GM23338 (cell line): ENCODE measurements around the gene SMG9. TPM values are rescaled to one million over a fixed set of nuclear protein-coding genes. Genes with fewer than 3 reads are reported as not detected.

Source experiments
- ATAC-seq: fragments of 200-7000 bp; cut with Tn5 transposase; 3 replicates; pipeline ENCODE4 v1.9.1; 2020
- DNase-seq: peaks from one replicate; pipeline ENCODE4 v3.0.0-alpha.2; 2015; ENCODE audit warnings: low spot score
- H2AFZ ChIP-seq: fragments of 200-600 bp; sonication (generic); 2 replicates; pipeline ENCODE4 v1.8.0; 2016; ENCODE audit warnings: antibody characterized with exemption, mild to moderate bottlenecking, moderate library complexity
- H3F3A ChIP-seq: fragments of 200-600 bp; sonication (generic); replicated peaks from 2 replicates; pipeline ENCODE4 v1.8.0; 2017; ENCODE audit warnings: antibody characterized with exemption, mixed run types, low read depth
- H3K27ac ChIP-seq: fragments of 200-600 bp; sonication (generic); 2 replicates; pipeline ENCODE4 v1.6.1; 2016; ENCODE audit warnings: low read depth
- H3K27me3 ChIP-seq: fragments of 200-600 bp; sonication (generic); 2 replicates; pipeline ENCODE4 v1.8.0; 2016; ENCODE audit warnings: mild to moderate bottlenecking, mixed run types, moderate library complexity; ENCODE audit not compliant: insufficient read depth
- H3K36me3 ChIP-seq: fragments of 200-600 bp; sonication (generic); 2 replicates; pipeline ENCODE4 v1.8.0; 2016; ENCODE audit warnings: mild to moderate bottlenecking; ENCODE audit not compliant: insufficient read depth
- H3K4me1 ChIP-seq: fragments of 200-600 bp; sonication (generic); 2 replicates; pipeline ENCODE4 v1.8.0; 2016; ENCODE audit warnings: mild to moderate bottlenecking, moderate library complexity; ENCODE audit not compliant: insufficient read depth
- H3K4me2 ChIP-seq: fragments of 200-600 bp; sonication (generic); 2 replicates; pipeline ENCODE4 v1.7.1; 2017; ENCODE audit warnings: mixed run types
- H3K4me3 ChIP-seq: fragments of 200-600 bp; sonication (generic); 2 replicates; pipeline ENCODE4 v1.6.1; 2016; ENCODE audit warnings: mixed run types
- H3K79me2 ChIP-seq: fragments of 200-600 bp; sonication (generic); replicated peaks from 2 replicates; pipeline ENCODE4 v1.8.0; 2017; ENCODE audit warnings: mild to moderate bottlenecking; ENCODE audit not compliant: insufficient read depth
- H3K9me2 ChIP-seq: fragments of 200-600 bp; sonication (generic); 2 replicates; pipeline ENCODE4 v1.8.0; 2017; ENCODE audit not compliant: insufficient read depth
- H4K20me1 ChIP-seq: fragments of 200-600 bp; sonication (generic); replicated peaks from 2 replicates; pipeline ENCODE4 v1.8.0; 2017; ENCODE audit warnings: mild to moderate bottlenecking; ENCODE audit not compliant: insufficient read depth
- H3K27ac Mint-ChIP-seq: 2 replicates; pipeline ENCODE4 v1.8.0; 2020; ENCODE audit warnings: inconsistent platforms, mild to moderate bottlenecking, moderate library complexity, mixed read lengths
- H3K27me3 Mint-ChIP-seq: 3 replicates; pipeline ENCODE4 v1.8.0; 2022; ENCODE audit warnings: low read depth, mild to moderate bottlenecking, moderate library complexity, mixed read lengths, inconsistent platforms; ENCODE audit not compliant: insufficient read depth, poor library complexity
- H3K36me3 Mint-ChIP-seq: 3 replicates; pipeline ENCODE4 v1.8.0; 2021; ENCODE audit warnings: low read depth, mild to moderate bottlenecking, inconsistent platforms, moderate library complexity, mixed read lengths
- H3K4me1 Mint-ChIP-seq: 3 replicates; pipeline ENCODE4 v1.8.0; 2020; ENCODE audit warnings: mild to moderate bottlenecking, inconsistent platforms, mixed read lengths
- H3K4me3 Mint-ChIP-seq: 3 replicates; pipeline ENCODE4 v1.8.0; 2021; ENCODE audit warnings: moderate library complexity, mild to moderate bottlenecking, inconsistent platforms, mixed read lengths
- H3K9me3 Mint-ChIP-seq: 3 replicates; pipeline ENCODE4 v1.8.0; 2020; ENCODE audit warnings: moderate library complexity, mild to moderate bottlenecking, inconsistent platforms, mixed read lengths
- CREB1 ChIP-seq: fragments of 250-450 bp; sonication (Bioruptor Pico); IDR thresholded peaks from 2 replicates; pipeline ENCODE4 v1.5.0; 2020; ENCODE audit warnings: low read depth, mild to moderate bottlenecking, moderate library complexity
- EZH2 ChIP-seq: fragments of 200-600 bp; sonication (generic); IDR thresholded peaks from one replicate; pipeline ENCODE4 v1.8.0; 2017; ENCODE audit warnings: antibody characterized with exemption, mild to moderate bottlenecking, low read depth; ENCODE audit not compliant: unreplicated experiment
- EZH2phosphoT487 ChIP-seq: fragments of 200-600 bp; sonication (generic); IDR thresholded peaks from one replicate; pipeline ENCODE4 v1.8.1; 2018; ENCODE audit warnings: antibody characterized with exemption; ENCODE audit not compliant: unreplicated experiment
- JUNB ChIP-seq: IDR thresholded peaks from one replicate; pipeline ENCODE4 v1.6.1; 2016; ENCODE audit warnings: antibody characterized with exemption; ENCODE audit not compliant: unreplicated experiment
- POLR2AphosphoS5 ChIP-seq: IDR thresholded peaks from 2 replicates; pipeline ENCODE4 v1.6.1; 2016; ENCODE audit warnings: antibody characterized with exemption, low read depth
- ZNF114 ChIP-seq: fragments of 250-450 bp; sonication (Bioruptor Pico); IDR thresholded peaks from 2 replicates; pipeline ENCODE4 v1.5.0; 2020; ENCODE audit warnings: mild to moderate bottlenecking, moderate library complexity
- ZNF331 ChIP-seq: fragments of 250-450 bp; sonication (Bioruptor Pico); IDR thresholded peaks from 2 replicates; pipeline ENCODE4 v1.5.0; 2020; ENCODE audit warnings: low read depth, mild to moderate bottlenecking, moderate library complexity
- polyA plus RNA-seq: library from polyadenylated mRNA; unstranded; fragments of >200 nt; fragmentation: Nextera tagmentation; extraction: Ambion mirVana; gene quantifications from 2 replicates; pipeline ENCODE4 v1.2.1, GENCODE V29; 2016
- total RNA-seq: library from RNA; depleted of rRNA; stranded (reverse); fragments of >200 nt; shearing (Covaris generic); gene quantifications from 2 replicates; pipeline ENCODE4 v1.2.3, GENCODE V29; 2014
- TF ChIP-seq, protein P1 (sequence below), 2 experiments: fragments of 200-600 bp in 1 of 2; sonication (generic) in 1 of 2; conservative IDR thresholded peaks; 2 replicates each; pipeline versions ENCODE4 v1.5.1 to v1.6.1; 2016 to 2017; ENCODE audit warnings: antibody characterized with exemption in 2 of 2, low read depth in 2 of 2, mild to moderate bottlenecking in 2 of 2, moderate library complexity in 1 of 2
- TF ChIP-seq, protein P2 (sequence below): IDR thresholded peaks from 2 replicates; pipeline ENCODE4 v1.6.1; 2016; ENCODE audit warnings: antibody characterized with exemption
- TF ChIP-seq, protein P3 (sequence below): fragments of 250-450 bp; sonication (Bioruptor Pico); IDR thresholded peaks from 2 replicates; pipeline ENCODE4 v1.5.0; 2020; ENCODE audit warnings: mild to moderate bottlenecking, moderate library complexity

Gene SMG9
- total and polyA plus RNA-seq, 2 experiments from 2014 or later, result 13.2 to 14.0 TPM

DNA sequence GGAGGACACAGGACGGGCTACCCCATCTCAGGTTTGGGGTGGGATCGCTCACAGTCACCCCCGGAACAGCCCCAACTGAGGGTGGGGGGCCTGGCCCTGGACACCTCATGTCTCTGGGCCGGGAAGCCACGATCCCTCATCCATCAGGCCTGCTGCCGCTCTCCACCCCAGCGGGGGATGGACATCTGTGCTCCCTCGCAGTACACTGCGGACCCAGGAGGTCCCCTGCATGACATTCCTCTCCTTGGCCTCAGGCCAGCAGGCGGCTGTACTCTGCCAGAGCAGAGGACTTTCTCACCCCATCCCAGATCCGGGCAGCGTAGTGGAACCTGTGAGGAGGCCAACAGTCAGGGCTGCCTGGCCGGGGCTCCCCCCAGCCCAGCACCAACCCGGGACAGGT lies 23.4 kb downstream of the SMG9 start:
- no peaks in the 10 kb centered on the region for H3K27me3 ChIP-seq
- no peaks in the 10 kb centered on the region; the same call in 2 of the 3 replicates for H3K4me1 Mint-ChIP-seq
- TF ChIP-seq, protein P1, sequence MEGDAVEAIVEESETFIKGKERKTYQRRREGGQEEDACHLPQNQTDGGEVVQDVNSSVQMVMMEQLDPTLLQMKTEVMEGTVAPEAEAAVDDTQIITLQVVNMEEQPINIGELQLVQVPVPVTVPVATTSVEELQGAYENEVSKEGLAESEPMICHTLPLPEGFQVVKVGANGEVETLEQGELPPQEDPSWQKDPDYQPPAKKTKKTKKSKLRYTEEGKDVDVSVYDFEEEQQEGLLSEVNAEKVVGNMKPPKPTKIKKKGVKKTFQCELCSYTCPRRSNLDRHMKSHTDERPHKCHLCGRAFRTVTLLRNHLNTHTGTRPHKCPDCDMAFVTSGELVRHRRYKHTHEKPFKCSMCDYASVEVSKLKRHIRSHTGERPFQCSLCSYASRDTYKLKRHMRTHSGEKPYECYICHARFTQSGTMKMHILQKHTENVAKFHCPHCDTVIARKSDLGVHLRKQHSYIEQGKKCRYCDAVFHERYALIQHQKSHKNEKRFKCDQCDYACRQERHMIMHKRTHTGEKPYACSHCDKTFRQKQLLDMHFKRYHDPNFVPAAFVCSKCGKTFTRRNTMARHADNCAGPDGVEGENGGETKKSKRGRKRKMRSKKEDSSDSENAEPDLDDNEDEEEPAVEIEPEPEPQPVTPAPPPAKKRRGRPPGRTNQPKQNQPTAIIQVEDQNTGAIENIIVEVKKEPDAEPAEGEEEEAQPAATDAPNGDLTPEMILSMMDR (conservative IDR thresholded peaks at IDR 0.05; ENCODE audit: low read depth in 2 of 2), result no peak
- TF ChIP-seq JUNB, result no peak
- no peak for TF ChIP-seq ZNF114 (CRISPR knock-in tag)
- no peak for TF ChIP-seq CREB1 (CRISPR knock-in tag)
- TF ChIP-seq ZNF331 (CRISPR knock-in tag), result no peak
- no peak for TF ChIP-seq EZH2phosphoT487
- TF ChIP-seq POLR2AphosphoS5, result no peak
- no peak overlapping the region for H3K4me2 ChIP-seq
- H3K4me3 Mint-ChIP-seq, result no peak overlapping the region
- peaks cover 50% of the 10 kb centered on the region for H3K36me3 Mint-ChIP-seq
- H3K27ac ChIP-seq, result no peak overlapping the region
- no peaks in the 10 kb centered on the region; the same call in 1 of the 2 replicates for H4K20me1 ChIP-seq
- H3K27ac Mint-ChIP-seq, result no peak overlapping the region
- 0 out of 2 replicates have a peak, but pooled peaks cover 4% of the 10 kb centered on the region for H3K36me3 ChIP-seq
- DNase-seq, result no peak
- no peaks in the 10 kb centered on the region for H3K4me1 ChIP-seq
- H3K9me2 ChIP-seq, result no peaks in the 10 kb centered on the region
- H3F3A ChIP-seq, result no peaks in the 10 kb centered on the region
- no peaks in the 10 kb centered on the region for H3K9me3 Mint-ChIP-seq
- peaks cover 9% of the 10 kb centered on the region for H3K27me3 Mint-ChIP-seq
- no peaks in the 10 kb centered on the region for H3K79me2 ChIP-seq
- H2AFZ ChIP-seq, result no peak overlapping the region
- no peak overlapping the region for H3K4me3 ChIP-seq
- no peak for ATAC-seq

DNA sequence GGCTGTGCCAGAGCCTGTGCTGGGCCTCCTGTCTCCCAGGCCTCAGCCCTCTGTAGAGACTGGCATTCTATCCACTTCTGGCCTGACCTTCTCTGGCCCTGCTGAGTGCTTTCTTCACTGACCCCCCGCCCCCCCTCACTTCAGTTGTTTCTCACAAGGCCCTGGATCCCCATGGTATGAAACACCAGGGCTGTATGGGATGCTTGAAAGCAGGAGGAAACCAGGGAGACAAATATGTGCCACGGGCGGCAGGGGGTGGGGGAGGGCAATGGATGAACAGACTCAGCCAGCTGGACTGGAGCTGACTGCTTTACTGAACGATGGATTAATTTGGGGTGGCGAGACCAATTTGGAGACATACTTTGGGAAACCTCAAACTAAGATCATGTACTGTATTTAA lies 24.8 kb downstream of the SMG9 start:
- H2AFZ ChIP-seq, result no peak overlapping the region
- H3F3A ChIP-seq, result no peaks in the 10 kb centered on the region
- no peaks in the 10 kb centered on the region for H3K27me3 ChIP-seq
- ATAC-seq (no peak), DNase-seq (no peak)
- Mint-ChIP-seq H3K27me3 (peaks cover 13% of the 10 kb centered on the region), H3K36me3 (peaks cover 43% of the 10 kb centered on the region), H3K4me3 (no peak overlapping the region), H3K4me1 (no peaks in the 10 kb centered on the region; the same call in 2 of the 3 replicates), H3K9me3 (no peaks in the 10 kb centered on the region; the same call in 2 of the 3 replicates), H3K27ac (no peak overlapping the region)
- H4K20me1 ChIP-seq, result no peaks in the 10 kb centered on the region; the same call in 1 of the 2 replicates
- H3K4me1 ChIP-seq, result no peaks in the 10 kb centered on the region
- H3K27ac ChIP-seq, result no peak overlapping the region
- no peak overlapping the region for H3K4me3 ChIP-seq
- H3K9me2 ChIP-seq, result no peaks in the 10 kb centered on the region
- no peak overlapping the region for H3K4me2 ChIP-seq
- no peaks in the 10 kb centered on the region for H3K79me2 ChIP-seq
- H3K36me3 ChIP-seq, result 0 out of 2 replicates have a peak, but pooled peaks cover 4% of the 10 kb centered on the region
- TF ChIP-seq, protein P1 (conservative IDR thresholded peaks at IDR 0.05; ENCODE audit: low read depth in 2 of 2), result no peak
- TF ChIP-seq EZH2 (no peak), EZH2phosphoT487 (no peak), CREB1 (CRISPR knock-in tag) (no peak), JUNB (no peak), ZNF331 (CRISPR knock-in tag) (no peak)
- TF ChIP-seq, protein P2, sequence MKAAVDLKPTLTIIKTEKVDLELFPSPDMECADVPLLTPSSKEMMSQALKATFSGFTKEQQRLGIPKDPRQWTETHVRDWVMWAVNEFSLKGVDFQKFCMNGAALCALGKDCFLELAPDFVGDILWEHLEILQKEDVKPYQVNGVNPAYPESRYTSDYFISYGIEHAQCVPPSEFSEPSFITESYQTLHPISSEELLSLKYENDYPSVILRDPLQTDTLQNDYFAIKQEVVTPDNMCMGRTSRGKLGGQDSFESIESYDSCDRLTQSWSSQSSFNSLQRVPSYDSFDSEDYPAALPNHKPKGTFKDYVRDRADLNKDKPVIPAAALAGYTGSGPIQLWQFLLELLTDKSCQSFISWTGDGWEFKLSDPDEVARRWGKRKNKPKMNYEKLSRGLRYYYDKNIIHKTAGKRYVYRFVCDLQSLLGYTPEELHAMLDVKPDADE, result no peak
- TF ChIP-seq, protein P3, sequence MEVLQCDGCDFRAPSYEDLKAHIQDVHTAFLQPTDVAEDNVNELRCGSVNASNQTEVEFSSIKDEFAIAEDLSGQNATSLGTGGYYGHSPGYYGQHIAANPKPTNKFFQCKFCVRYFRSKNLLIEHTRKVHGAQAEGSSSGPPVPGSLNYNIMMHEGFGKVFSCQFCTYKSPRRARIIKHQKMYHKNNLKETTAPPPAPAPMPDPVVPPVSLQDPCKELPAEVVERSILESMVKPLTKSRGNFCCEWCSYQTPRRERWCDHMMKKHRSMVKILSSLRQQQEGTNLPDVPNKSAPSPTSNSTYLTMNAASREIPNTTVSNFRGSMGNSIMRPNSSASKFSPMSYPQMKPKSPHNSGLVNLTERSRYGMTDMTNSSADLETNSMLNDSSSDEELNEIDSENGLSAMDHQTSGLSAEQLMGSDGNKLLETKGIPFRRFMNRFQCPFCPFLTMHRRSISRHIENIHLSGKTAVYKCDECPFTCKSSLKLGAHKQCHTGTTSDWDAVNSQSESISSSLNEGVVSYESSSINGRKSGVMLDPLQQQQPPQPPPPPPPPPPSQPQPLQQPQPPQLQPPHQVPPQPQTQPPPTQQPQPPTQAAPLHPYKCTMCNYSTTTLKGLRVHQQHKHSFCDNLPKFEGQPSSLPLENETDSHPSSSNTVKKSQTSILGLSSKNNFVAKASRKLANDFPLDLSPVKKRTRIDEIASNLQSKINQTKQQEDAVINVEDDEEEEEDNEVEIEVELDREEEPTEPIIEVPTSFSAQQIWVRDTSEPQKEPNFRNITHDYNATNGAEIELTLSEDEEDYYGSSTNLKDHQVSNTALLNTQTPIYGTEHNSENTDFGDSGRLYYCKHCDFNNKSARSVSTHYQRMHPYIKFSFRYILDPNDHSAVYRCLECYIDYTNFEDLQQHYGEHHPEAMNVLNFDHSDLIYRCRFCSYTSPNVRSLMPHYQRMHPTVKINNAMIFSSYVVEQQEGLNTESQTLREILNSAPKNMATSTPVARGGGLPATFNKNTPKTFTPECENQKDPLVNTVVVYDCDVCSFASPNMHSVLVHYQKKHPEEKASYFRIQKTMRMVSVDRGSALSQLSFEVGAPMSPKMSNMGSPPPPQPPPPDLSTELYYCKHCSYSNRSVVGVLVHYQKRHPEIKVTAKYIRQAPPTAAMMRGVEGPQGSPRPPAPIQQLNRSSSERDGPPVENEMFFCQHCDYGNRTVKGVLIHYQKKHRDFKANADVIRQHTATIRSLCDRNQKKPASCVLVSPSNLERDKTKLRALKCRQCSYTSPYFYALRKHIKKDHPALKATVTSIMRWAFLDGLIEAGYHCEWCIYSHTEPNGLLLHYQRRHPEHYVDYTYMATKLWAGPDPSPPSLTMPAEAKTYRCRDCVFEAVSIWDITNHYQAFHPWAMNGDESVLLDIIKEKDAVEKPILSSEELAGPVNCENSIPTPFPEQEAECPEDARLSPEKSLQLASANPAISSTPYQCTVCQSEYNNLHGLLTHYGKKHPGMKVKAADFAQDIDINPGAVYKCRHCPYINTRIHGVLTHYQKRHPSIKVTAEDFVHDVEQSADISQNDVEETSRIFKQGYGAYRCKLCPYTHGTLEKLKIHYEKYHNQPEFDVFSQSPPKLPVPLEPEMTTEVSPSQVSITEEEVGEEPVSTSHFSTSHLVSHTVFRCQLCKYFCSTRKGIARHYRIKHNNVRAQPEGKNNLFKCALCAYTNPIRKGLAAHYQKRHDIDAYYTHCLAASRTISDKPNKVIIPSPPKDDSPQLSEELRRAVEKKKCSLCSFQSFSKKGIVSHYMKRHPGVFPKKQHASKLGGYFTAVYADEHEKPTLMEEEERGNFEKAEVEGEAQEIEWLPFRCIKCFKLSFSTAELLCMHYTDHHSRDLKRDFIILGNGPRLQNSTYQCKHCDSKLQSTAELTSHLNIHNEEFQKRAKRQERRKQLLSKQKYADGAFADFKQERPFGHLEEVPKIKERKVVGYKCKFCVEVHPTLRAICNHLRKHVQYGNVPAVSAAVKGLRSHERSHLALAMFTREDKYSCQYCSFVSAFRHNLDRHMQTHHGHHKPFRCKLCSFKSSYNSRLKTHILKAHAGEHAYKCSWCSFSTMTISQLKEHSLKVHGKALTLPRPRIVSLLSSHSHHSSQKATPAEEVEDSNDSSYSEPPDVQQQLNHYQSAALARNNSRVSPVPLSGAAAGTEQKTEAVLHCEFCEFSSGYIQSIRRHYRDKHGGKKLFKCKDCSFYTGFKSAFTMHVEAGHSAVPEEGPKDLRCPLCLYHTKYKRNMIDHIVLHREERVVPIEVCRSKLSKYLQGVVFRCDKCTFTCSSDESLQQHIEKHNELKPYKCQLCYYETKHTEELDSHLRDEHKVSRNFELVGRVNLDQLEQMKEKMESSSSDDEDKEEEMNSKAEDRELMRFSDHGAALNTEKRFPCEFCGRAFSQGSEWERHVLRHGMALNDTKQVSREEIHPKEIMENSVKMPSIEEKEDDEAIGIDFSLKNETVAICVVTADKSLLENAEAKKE, result no peak
